DMS79 treated with DMSO at 0.1 percent for 48 hours (cell line): ENCODE measurements around the gene RENBP.

Source experiments
- DNase-seq: peaks from one replicate; lab custom pipeline; 2025; lab: John Stamatoyannopoulos, UW

RENBP gene

GRCh38 chrX:153888344-153888743 lies 56.1 kb downstream of the RENBP start:
- no peak for DNase-seq

GRCh38 chrX:153887385-153887784 lies 57.1 kb downstream of the RENBP start:
- DNase-seq, result no peak

GRCh38 chrX:153886915-153887314 lies 57.5 kb downstream of the RENBP start:
- DNase-seq, result no peak

- no peak for DNase-seq
These were observed 58.2 kb downstream of the RENBP start, which contains the start of gene L1CAM for GRCh38 chrX:153885968-153886903. TSS of gene L1CAM (minus strand) at chrX:153886173. CDS start at chrX:153875836, 10,337 bp downstream.
